ENCODE measurements around the gene C2orf69.

DNA sequence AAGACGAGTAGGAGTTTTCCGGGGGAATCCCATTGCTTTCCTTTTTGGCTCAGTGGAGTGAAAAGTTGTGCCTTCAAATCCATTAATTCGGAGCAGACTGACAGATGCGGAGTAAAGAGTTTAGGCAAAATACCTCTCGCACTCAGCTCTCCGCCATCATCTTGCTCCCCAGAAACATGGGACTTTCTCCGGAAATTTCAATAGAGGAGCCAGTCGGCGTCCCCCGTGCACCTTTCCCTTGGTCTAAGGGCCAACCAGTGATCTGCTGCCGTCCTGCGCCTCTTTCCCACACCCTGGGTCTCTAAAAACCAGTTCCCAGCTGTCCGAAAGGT, 43.9 kb downstream of the C2orf69 start:
- no peak for TF ChIP-seq ZNF384 (IDR thresholded peaks at IDR 0.05)
- no peak for TF ChIP-seq BHLHE40 (IDR thresholded peaks at IDR 0.05; ENCODE audit: borderline replicate concordance)
- no peak for TF ChIP-seq LEF1 (IDR thresholded peaks at IDR 0.05; ENCODE audit: borderline replicate concordance)
- TF ChIP-seq FOXM1 (IDR thresholded peaks at IDR 0.05; ENCODE audit: borderline replicate concordance): no peak
- no peak for TF ChIP-seq FOXA1 (IDR thresholded peaks at IDR 0.05)
- no peak for TF ChIP-seq L3MBTL2 (conservative IDR thresholded peaks at IDR 0.05)
- TF ChIP-seq PKNOX1 (IDR thresholded peaks at IDR 0.05): no peak
